ENCODE results near the gene OR10H4. TPM values are rescaled to one million over a fixed set of nuclear protein-coding genes. Genes with fewer than 3 reads are reported as not detected.
"Not testable (repeated sequence)": the region's sequence is repeated elsewhere in the genome, so short reads cannot be mapped to it uniquely, and the experiment has no call there.

The OR10H4 gene
- polyA plus RNA-seq, 4 donors = not detected

DNA sequence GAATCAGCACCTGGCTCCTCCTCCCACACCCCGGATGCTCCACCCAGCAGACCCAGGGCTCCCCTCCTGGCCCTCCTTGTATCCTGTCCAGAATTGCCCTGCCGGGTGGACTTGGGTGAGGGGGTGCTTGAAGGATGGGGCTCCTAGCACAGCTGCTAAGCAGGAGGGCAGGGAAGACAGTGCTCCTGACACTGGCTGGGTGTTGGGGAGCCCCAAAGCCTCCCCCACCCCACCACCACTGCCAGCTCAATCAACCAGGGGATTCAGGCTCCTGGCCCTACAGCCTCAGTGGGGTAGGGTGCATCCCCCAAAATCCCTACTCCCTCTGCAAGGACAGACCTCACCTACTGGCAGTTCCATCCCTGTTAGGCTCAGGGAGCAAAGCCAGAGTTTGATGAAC is 11.9 kb upstream of the OR10H4 start:
- no peak for DNase-seq (ENCODE audit: low read depth in 4 of 4, low spot score in 2 of 4)

GRCh38 chr19:15937771-15938170 is 11.0 kb upstream of the OR10H4 start:
- DNase-seq (ENCODE audit: low read depth in 4 of 4, low spot score in 2 of 4) = no peak

GRCh38 chr19:15944401-15944800 is 4.4 kb upstream of the OR10H4 start:
- no peak for DNase-seq (ENCODE audit: low read depth in 4 of 4, low spot score in 2 of 4)

GRCh38 chr19:15945301-15945700 is 3.5 kb upstream of the OR10H4 start:
- no peak for DNase-seq (ENCODE audit: low read depth in 4 of 4, low spot score in 2 of 4)

DNA sequence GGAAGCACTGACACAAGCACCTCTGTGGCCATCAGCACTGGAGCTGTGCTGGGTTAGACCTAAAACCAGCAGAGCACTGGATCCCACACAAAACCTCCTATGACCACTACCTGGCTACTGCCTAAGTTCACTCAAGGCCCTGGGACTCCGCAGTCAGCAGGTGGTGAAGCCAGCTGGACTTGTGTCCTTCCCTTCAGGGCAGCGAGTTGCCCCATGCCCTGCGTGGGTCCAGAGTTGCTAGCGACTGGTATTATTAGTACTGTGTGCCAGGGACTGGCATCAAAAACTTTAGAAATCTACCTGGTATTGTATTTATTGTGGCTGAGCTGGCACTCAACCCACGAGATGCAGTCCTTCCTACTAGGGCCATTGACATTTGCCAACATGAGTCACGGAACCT is 6.0 kb downstream of the OR10H4 start:
- no peak for DNase-seq (ENCODE audit: low read depth in 4 of 4, low spot score in 2 of 4)

DNA sequence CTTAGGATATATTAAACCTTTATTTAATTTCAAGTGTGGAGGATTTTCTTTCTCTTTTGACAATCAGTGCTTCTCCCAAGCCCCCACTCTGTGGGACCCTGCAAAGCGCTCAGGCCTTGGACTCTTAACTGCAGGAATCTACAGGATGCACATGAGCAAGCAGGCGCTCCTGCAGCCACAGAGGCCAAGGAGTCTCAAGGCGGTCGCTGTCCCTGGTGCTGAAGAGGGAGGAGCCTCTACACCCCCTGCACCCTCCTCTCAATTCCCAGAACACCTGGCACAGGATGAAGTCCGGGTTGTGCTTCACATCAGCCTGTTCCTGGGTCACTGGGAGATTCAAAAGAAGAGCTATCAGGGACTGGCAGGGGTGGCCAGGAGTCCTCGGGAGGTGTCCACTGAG is 13.5 kb downstream of the OR10H4 start:
- DNase-seq (ENCODE audit: low read depth in 4 of 4, low spot score in 2 of 4) = no peak

GRCh38 chr19:15964231-15964630 is 15.4 kb downstream of the OR10H4 start:
- DNase-seq (ENCODE audit: low read depth in 4 of 4, low spot score in 2 of 4) = no peak

DNA sequence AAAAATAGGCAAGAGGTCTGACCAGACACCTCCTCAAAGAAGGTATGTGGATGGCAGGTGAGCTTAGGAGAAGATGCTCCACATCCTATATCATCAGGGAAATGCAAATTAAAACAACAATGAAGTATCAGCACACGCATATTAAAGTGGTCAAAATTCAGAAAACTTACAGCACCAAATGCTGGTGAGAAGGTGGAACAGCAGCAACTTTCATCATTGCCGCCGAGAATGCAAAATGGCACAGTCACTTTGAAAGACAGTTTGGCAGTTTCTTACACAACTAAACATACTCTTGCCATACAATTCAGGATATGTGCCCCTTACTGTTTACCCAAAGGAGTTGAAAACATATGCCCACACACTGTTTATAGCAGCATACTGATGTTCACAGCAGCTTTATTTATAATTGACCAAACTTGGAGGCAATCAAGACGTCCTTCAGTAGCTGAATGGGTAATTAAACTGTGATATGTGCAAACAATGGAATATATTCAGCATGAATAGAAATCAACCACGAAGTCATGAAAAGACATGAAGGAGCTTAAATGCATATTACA is 22.5 kb downstream of the OR10H4 start:
- DNase-seq (ENCODE audit: low read depth in 4 of 4, low spot score in 2 of 4) = no peak

DNA sequence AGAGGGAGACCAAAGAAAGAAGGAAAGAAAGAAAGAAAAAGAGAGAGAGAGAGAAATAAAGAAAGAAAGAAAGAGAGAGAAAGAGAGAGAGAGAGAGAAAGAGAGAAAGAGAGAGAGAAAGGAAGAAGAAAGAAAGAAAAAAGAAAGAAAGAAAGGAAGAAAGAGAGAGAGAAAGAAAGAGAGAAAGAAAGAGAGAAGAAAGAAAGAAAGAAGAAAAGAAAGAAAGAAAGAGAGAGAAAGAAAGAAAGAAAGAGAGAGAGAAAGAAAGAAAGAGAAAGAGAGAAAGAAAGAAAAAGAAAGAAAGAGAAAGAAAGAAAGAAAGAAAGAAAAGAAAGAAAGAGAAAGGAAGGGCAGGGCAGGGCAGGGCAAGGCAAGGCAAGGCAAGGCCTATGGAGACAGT is 23.2 kb downstream of the OR10H4 start:
- DNase-seq (ENCODE audit: low read depth in 4 of 4, low spot score in 2 of 4) = not testable (repeated sequence)

GRCh38 chr19:15974856-15975255 is 26.0 kb downstream of the OR10H4 start:
- DNase-seq (ENCODE audit: low read depth in 4 of 4, low spot score in 2 of 4) = no peak

DNA sequence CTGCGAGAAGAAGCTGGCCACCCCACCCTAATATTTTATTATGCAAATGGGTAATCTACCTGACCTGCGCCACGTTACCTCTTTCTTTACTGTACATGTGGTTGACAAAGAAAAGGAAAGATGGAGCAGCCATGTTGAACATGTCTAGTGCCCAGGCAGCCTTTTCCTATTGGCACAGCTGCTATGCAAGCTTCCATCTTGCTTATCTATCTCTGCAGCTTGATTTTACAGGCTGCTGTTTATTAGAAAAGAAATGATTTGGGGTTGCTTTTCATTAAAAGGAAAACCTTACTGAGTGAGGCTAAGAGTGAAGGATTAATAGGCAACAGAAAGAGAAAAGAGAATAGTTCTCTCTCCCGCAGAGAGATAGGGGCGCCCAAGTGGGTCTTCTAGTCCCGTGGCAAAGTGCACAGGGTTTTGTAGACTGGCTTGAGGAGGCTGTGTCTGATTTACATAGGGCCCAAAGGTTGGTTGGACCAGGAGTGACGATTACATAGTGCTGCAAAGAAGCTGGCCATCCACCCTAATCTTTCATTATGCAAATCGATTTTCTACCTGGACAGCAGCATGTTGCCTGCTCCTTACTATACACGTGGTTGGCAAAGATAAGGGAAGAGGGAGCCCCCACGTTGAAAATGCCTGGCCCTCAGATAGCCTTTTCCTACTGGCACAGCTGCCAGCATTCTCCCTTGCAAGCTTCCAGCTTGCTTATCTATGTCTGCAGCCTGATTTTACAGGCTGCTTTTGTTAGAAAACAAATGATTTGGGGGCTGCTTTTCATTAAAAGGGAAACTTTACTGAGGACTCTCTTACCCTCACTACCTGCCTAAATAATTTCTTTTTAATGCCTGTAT is 28.3 kb downstream of the OR10H4 start:
- DNase-seq (ENCODE audit: low read depth in 4 of 4, low spot score in 2 of 4) = no peak

- no peak for DNase-seq (ENCODE audit: low read depth in 4 of 4, low spot score in 2 of 4)
These were observed 28.9 kb downstream of the OR10H4 start for GRCh38 chr19:15977690-15978089.

GRCh38 chr19:15979293-15979692 is 30.5 kb downstream of the OR10H4 start:
- no peak for DNase-seq (ENCODE audit: low read depth in 4 of 4, low spot score in 2 of 4)

DNA sequence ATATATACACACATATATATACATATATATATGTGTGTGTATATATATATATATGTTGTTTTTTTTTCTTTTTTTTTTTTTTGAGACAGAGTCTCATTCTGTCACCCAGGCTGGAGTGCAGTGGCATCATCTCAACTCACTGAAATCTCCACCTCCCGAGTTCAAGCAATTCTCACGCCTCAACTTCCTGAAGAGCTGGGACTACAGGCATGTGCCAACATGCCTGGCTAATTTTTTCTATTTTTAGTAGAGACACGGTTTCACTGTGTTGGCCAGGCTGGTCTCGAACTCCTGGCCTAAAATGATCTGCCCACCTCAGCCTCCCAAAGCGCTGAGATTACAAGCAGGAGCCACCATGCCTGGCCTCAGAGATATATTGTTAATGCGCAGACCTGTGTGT is 37.0 kb downstream of the OR10H4 start:
- not testable (repeated sequence) for DNase-seq (ENCODE audit: low read depth in 4 of 4, low spot score in 2 of 4)

GRCh38 chr19:15986701-15987100 is 37.9 kb downstream of the OR10H4 start:
- DNase-seq (ENCODE audit: low read depth in 4 of 4, low spot score in 2 of 4) = no peak

GRCh38 chr19:15989889-15990288 is 41.1 kb downstream of the OR10H4 start:
- DNase-seq (ENCODE audit: low read depth in 4 of 4, low spot score in 2 of 4) = no peak

GRCh38 chr19:15991602-15992001 is 42.8 kb downstream of the OR10H4 start:
- no peak for DNase-seq (ENCODE audit: low read depth in 4 of 4, low spot score in 2 of 4)

- DNase-seq (ENCODE audit: low read depth in 4 of 4, low spot score in 2 of 4) = no peak
These were observed 43.2 kb downstream of the OR10H4 start for GRCh38 chr19:15992014-15992413.

- DNase-seq (ENCODE audit: low read depth in 4 of 4, low spot score in 2 of 4) = no peak
These were observed 46.7 kb downstream of the OR10H4 start for GRCh38 chr19:15995536-15995935.

GRCh38 chr19:15998166-15998565 is 49.4 kb downstream of the OR10H4 start:
- DNase-seq (ENCODE audit: low read depth in 4 of 4, low spot score in 2 of 4) = no peak
